ENCODE results near the gene BMF.
"Not testable (repeated sequence)": the region's sequence is repeated elsewhere in the genome, so short reads cannot be mapped to it uniquely, and the experiment has no call there.

Gene BMF

DNA sequence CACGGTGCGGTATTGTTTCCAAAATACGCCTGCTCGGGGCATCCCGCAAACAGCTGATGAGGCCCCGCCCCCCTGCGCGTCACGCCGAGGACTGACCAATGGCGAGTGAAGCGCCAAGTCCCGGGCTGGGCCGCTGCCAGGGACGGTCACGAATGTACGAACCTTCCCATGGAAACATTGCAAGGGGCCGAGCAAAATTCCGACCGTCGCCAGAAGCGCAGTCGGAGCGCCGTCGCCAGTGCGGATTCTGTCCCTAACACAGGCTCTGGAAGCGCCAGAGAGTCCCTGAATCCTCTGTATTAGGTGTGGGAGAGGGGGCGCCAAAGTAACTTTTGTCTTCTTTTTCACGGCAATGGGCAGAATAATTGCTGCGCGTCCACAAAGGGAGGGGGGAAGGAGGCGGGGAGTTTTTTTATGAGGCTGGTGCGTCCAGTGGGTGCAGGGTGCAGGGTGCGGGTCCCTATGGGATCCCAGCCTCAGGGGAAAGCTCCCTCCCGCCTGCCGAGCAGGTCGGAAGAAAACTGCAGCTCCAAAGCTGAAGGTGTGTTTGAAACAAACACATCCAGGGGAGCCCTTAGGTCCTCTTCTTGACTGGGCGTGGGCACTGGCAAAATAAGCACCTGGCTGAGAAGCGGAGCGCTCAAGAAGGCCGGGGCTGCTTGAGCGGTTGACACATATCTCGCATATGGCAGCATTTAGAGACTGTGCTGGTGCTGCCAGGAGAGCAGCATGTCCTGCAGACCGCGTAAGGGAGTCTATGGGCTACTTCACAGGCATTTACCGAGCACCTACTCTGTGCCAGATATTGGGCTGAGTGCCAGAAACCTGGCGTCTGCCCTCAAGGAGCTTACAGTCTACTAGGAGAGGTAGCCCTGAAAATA lies at the start of gene BMF:
BMF (minus strand) TSS at position 25 of the 881 bp plus-strand sequence. CDS start 2,793 bp downstream, outside the sequence.
- Histone ChIP-seq H3K9ac (ENCODE audit: low read length) (peak within 1 kb of the TSS; percentile 69), H3K27ac (ENCODE audit: low read length) (peak within 1 kb of the TSS; percentile 40), H3K4me3 (ENCODE audit: low read length) (peak within 1 kb of the TSS; percentile 85), H3K4me1 (ENCODE audit: control insufficient read depth, low read depth, low read length) (peaks cover 47% of the 10 kb centered on the region), H3K27me3 (ENCODE audit: control insufficient read depth, insufficient read depth, low read length) (peaks cover 12% of the 10 kb centered on the region), H3K9me3 (ENCODE audit: control insufficient read depth, low read depth, low read length) (no peaks in the 10 kb centered on the region), H3K36me3 (ENCODE audit: control insufficient read depth, low read depth, low read length) (no peaks in the 10 kb centered on the region)

GRCh38 chr15:40157778-40158447 lies 49.2 kb upstream of the BMF start:
- Histone ChIP-seq H3K9me3 (ENCODE audit: control insufficient read depth, low read depth, low read length) (no peaks in the 10 kb centered on the region), H3K4me1 (ENCODE audit: control insufficient read depth, low read depth, low read length) (peaks cover 42% of the 10 kb centered on the region), H3K27me3 (ENCODE audit: control insufficient read depth, insufficient read depth, low read length) (no peaks in the 10 kb centered on the region), H3K27ac (ENCODE audit: low read length) (no peak overlapping the region), H3K36me3 (ENCODE audit: control insufficient read depth, low read depth, low read length) (peaks cover 1% of the 10 kb centered on the region), H3K4me3 (ENCODE audit: low read length) (no peak overlapping the region), H3K9ac (ENCODE audit: low read length) (no peak overlapping the region)

GRCh38 chr15:40155270-40155910 lies 46.7 kb upstream of the BMF start:
- peak overlapping the region; percentile 12 for H3K4me3 ChIP-seq (ENCODE audit: low read length)
- no peak overlapping the region for H3K27ac ChIP-seq (ENCODE audit: low read length)
- H3K9me3 ChIP-seq (ENCODE audit: control insufficient read depth, low read depth, low read length) = no peaks in the 10 kb centered on the region
- H3K36me3 ChIP-seq (ENCODE audit: control insufficient read depth, low read depth, low read length) = no peaks in the 10 kb centered on the region
- no peaks in the 10 kb centered on the region for H3K27me3 ChIP-seq (ENCODE audit: control insufficient read depth, insufficient read depth, low read length)
- no peak overlapping the region for H3K9ac ChIP-seq (ENCODE audit: low read length)
- H3K4me1 ChIP-seq (ENCODE audit: control insufficient read depth, low read depth, low read length) = peaks cover 28% of the 10 kb centered on the region

DNA sequence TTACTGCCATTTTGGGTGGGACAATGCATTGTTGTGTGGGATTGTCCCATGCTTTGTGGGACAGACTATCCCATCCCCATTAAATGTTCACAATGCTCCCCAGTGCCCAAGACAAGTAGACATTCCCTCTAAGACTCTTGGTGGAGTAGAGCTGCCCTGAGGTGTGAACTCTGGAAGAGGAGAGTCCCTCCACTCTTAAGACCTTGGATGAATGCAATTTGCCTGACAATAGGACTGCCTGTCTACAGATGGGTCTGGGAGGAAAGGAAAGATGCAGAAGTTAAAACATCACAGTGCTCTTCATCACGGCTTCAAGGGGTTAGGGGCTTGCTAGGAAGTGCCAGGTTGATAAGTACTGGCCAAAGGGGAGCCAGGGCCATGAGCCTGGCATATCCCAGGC lies 46.1 kb upstream of the BMF start:
- peaks cover 26% of the 10 kb centered on the region for H3K4me1 ChIP-seq (ENCODE audit: control insufficient read depth, low read depth, low read length)
- not testable (repeated sequence) for H3K9ac ChIP-seq (ENCODE audit: low read length); H3K36me3 ChIP-seq (ENCODE audit: control insufficient read depth, low read depth, low read length); H3K9me3 ChIP-seq (ENCODE audit: control insufficient read depth, low read depth, low read length); H3K4me3 ChIP-seq (ENCODE audit: low read length); H3K27me3 ChIP-seq (ENCODE audit: control insufficient read depth, insufficient read depth, low read length)
- peak overlapping the region; percentile 3 for H3K27ac ChIP-seq (ENCODE audit: low read length)

GRCh38 chr15:40151991-40152390 lies 43.3 kb upstream of the BMF start:
- Histone ChIP-seq H3K4me3 (ENCODE audit: low read length) (no peak overlapping the region), H3K4me1 (ENCODE audit: control insufficient read depth, low read depth, low read length) (peaks cover 23% of the 10 kb centered on the region), H3K27ac (ENCODE audit: low read length) (no peak overlapping the region), H3K9ac (ENCODE audit: low read length) (no peak overlapping the region), H3K27me3 (ENCODE audit: control insufficient read depth, insufficient read depth, low read length) (no peaks in the 10 kb centered on the region), H3K9me3 (ENCODE audit: control insufficient read depth, low read depth, low read length) (no peaks in the 10 kb centered on the region), H3K36me3 (ENCODE audit: control insufficient read depth, low read depth, low read length) (no peaks in the 10 kb centered on the region)

GRCh38 chr15:40151499-40151898 lies 42.8 kb upstream of the BMF start:
- Histone ChIP-seq H3K4me3 (ENCODE audit: low read length) (no peak overlapping the region), H3K36me3 (ENCODE audit: control insufficient read depth, low read depth, low read length) (no peaks in the 10 kb centered on the region), H3K9me3 (ENCODE audit: control insufficient read depth, low read depth, low read length) (no peaks in the 10 kb centered on the region), H3K9ac (ENCODE audit: low read length) (no peak overlapping the region), H3K27me3 (ENCODE audit: control insufficient read depth, insufficient read depth, low read length) (no peaks in the 10 kb centered on the region), H3K27ac (ENCODE audit: low read length) (no peak overlapping the region), H3K4me1 (ENCODE audit: control insufficient read depth, low read depth, low read length) (peaks cover 18% of the 10 kb centered on the region)

- H3K27me3 ChIP-seq (ENCODE audit: control insufficient read depth, insufficient read depth, low read length) = no peaks in the 10 kb centered on the region
- no peak overlapping the region for H3K27ac ChIP-seq (ENCODE audit: low read length)
- H3K9me3 ChIP-seq (ENCODE audit: control insufficient read depth, low read depth, low read length) = no peaks in the 10 kb centered on the region
- peaks cover 7% of the 10 kb centered on the region for H3K4me1 ChIP-seq (ENCODE audit: control insufficient read depth, low read depth, low read length)
- H3K9ac ChIP-seq (ENCODE audit: low read length) = no peak overlapping the region
- no peak overlapping the region for H3K4me3 ChIP-seq (ENCODE audit: low read length)
- no peaks in the 10 kb centered on the region for H3K36me3 ChIP-seq (ENCODE audit: control insufficient read depth, low read depth, low read length)
Measured at GRCh38 chr15:40150163-40150925, 41.7 kb upstream of the BMF start.

GRCh38 chr15:40149339-40149738 lies 40.7 kb upstream of the BMF start:
- Histone ChIP-seq H3K4me1 (ENCODE audit: control insufficient read depth, low read depth, low read length) (peaks cover under 1% of the 10 kb centered on the region), H3K9ac (ENCODE audit: low read length) (no peak overlapping the region), H3K9me3 (ENCODE audit: control insufficient read depth, low read depth, low read length) (no peaks in the 10 kb centered on the region), H3K4me3 (ENCODE audit: low read length) (no peak overlapping the region), H3K27me3 (ENCODE audit: control insufficient read depth, insufficient read depth, low read length) (no peaks in the 10 kb centered on the region), H3K36me3 (ENCODE audit: control insufficient read depth, low read depth, low read length) (no peaks in the 10 kb centered on the region), H3K27ac (ENCODE audit: low read length) (no peak overlapping the region)

- H3K27ac ChIP-seq (ENCODE audit: low read length) = no peak overlapping the region
- H3K36me3 ChIP-seq (ENCODE audit: control insufficient read depth, low read depth, low read length) = no peaks in the 10 kb centered on the region
- no peak overlapping the region for H3K4me3 ChIP-seq (ENCODE audit: low read length)
- no peak overlapping the region for H3K9ac ChIP-seq (ENCODE audit: low read length)
- H3K9me3 ChIP-seq (ENCODE audit: control insufficient read depth, low read depth, low read length) = no peaks in the 10 kb centered on the region
- H3K27me3 ChIP-seq (ENCODE audit: control insufficient read depth, insufficient read depth, low read length) = no peaks in the 10 kb centered on the region
- H3K4me1 ChIP-seq (ENCODE audit: control insufficient read depth, low read depth, low read length) = no peaks in the 10 kb centered on the region
Measured at GRCh38 chr15:40146037-40146436, 37.4 kb upstream of the BMF start.

- Histone ChIP-seq H3K36me3 (ENCODE audit: control insufficient read depth, low read depth, low read length) (no peaks in the 10 kb centered on the region), H3K4me3 (ENCODE audit: low read length) (no peak overlapping the region), H3K9me3 (ENCODE audit: control insufficient read depth, low read depth, low read length) (no peaks in the 10 kb centered on the region)
Measured at GRCh38 chr15:40142428-40142827, 33.7 kb upstream of the BMF start.

DNA sequence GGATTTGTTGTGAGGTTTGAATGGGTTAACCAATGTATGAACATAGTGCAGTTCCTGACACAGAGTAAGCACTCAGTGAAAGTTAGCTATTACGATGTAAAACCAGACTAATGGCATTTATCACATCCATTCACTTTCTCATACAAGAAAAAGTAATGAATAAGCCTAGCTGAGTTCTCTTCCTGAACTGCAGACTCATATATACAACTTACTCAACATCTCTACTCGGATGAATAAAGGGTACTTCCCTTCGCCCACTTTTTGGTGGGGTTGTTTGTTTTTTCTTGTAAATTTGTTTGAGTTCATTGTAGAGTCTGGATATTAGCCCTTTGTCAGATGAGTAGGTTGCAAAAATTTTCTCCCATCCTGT lies 29.5 kb upstream of the BMF start:
- not testable (repeated sequence) for H3K27ac ChIP-seq (ENCODE audit: low read length); H3K9me3 ChIP-seq (ENCODE audit: control insufficient read depth, low read depth, low read length); H3K36me3 ChIP-seq (ENCODE audit: control insufficient read depth, low read depth, low read length); H3K4me1 ChIP-seq (ENCODE audit: control insufficient read depth, low read depth, low read length); H3K27me3 ChIP-seq (ENCODE audit: control insufficient read depth, insufficient read depth, low read length); H3K4me3 ChIP-seq (ENCODE audit: low read length); H3K9ac ChIP-seq (ENCODE audit: low read length)

More at GRCh38 chr15:40142428-40142827, 33.7 kb upstream of the BMF start:
- H3K9ac ChIP-seq (ENCODE audit: low read length) = no peak overlapping the region
- no peaks in the 10 kb centered on the region for H3K27me3 ChIP-seq (ENCODE audit: control insufficient read depth, insufficient read depth, low read length)
- H3K27ac ChIP-seq (ENCODE audit: low read length) = no peak overlapping the region
- no peaks in the 10 kb centered on the region for H3K4me1 ChIP-seq (ENCODE audit: control insufficient read depth, low read depth, low read length)

All from iPS-18a (cell line).